GM21737 (cell line): ENCODE data around the gene TMEM186.
"Not testable (repeated sequence)": the region's sequence is repeated elsewhere in the genome, so short reads cannot be mapped to it uniquely, and the experiment has no call there.

Source experiments
- ATAC-seq: cut with Tn5 transposase; IDR thresholded peaks from one replicate; pipeline ENCODE4 v1.9.1; 2021; ENCODE audit warnings: mild to moderate bottlenecking, moderate library complexity; ENCODE audit not compliant: unreplicated experiment

Gene TMEM186

DNA sequence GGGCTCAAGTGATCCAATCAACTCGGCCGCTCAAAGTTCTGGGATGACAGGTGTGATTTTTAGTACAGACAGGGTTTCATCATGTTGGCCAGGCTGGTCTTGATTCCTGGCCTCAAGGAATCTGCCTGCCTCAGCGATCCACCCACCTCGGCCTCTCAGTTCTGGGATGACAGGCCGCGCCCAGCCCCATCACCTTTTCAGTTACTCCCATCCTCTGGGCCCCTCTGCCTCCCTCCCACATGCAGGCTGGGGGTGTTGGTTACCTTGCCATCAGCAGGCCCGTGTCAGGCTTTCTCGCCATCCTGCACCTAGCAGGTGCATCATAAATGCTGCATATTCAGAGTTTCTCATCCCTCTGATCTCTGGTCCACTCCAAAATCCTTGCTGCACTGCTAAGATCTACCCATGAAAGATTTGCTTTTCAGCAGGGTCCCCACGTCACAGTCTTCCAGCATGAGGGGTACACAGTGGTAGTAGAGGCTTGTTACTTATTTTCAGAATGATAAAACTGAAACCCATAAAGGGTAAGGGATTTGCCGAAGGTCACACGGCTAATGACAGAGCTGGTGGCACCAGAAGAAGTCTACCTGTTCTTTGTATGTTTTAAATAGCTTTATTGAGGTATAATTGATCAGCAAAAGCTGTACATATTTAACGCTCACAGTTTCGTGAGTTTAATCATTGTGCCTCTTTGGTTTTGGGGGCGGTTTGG is 16.8 kb upstream of the TMEM186 start:
- ATAC-seq: no peak

DNA sequence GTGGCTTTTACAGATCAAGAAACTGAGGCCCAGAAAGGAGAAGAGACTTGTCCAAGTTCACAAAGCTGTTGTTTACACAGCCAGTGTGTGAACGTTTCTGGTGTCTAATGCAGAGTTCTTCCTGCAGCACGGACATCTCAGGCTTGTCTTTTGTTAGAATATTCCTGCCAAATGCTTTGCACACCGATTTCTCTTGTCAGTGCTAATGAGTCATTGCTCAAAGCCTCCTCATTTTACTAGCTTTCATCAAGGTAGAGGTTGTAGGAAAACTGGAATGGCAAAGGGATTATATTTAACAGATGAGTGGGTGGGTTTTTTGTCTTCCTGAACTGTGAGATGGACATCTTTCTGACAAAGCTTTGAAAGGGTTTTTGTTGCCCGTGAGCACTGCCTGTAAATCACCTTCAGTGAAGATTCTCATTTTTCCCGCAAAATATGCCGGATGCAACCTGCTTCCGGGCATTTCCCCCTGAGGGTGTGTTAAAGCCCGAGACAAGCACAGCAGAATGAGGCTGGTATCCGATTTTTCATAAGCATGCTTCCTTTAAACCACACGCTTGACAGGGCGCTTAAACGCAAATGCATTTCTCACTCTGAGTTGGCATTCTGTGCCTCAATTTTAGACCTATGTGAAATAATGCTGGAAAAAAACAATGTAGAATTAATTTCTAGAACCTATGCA is 14.9 kb upstream of the TMEM186 start:
- no peak for ATAC-seq

DNA sequence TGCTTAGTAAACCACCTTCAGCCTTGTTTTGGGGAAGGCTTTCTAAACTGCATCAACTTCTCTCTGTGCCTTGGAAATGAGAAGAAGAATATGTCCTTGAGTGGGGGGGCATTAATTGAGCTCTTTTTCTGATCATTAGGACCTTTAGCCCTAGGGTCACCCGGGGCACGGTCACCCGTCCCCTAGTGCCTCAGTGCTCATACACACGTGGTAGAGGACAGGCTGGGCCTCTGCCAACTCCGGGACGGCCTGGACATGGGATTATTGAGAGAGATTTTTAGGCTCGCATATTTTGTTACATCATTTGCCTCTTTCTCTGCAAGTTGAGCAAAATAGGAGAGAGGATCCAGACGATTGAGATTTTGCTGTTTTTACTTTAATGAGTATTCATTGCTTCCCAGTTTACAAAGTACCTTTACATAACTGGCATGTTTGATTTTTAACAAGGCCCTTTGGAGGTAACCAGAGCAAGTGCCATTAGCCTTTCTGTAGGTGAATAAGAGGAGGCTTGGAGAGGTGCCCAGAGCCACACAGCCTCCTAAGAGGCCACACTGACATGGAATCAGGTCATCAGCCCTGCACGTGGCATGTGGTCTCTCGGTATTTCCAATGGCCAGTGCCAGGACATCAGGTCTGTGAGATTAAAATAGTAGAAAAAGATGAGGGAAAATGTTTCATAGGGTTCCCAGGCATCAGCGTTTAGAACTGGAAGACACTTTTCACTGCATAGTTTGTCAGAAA is 11.3 kb upstream of the TMEM186 start:
- no peak for ATAC-seq

DNA sequence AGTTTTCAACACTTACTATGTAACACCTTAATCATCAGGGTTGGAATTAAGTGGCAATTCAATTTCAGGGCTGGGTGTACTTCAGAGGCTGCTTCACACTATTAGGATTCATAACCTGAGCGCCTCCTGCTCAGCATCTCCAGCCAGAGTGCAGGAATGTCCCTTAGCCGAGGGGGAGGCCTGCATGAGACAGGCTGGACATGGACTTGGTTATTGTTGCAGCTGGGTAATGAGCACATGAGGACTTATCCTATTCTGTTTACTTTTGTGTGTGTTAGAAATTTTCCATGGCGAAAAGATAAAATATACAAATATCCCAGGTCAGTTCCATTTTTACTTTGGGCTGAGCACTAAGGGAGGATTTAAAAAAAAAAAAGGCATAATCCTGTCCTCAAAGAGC is 10.6 kb upstream of the TMEM186 start:
- ATAC-seq: no peak

DNA sequence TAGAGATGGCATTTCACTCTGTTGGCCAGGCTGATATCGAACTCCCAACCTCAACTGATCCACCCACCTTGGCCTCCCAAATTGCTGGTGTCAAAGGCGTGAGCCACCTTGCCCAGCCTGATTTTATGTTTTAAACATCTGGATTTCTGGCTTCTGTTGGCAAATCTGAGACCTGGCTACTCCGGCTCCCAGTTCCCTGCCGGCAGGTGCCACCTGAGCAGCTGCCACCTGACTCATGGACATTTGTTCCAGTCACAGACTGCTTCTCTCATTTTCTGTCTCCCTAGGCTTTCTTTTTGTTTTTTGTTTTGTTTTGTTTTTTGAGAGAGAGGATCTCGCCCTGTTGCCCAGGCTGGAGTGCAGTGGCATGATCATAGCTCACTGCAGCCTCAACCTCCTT is 9.8 kb upstream of the TMEM186 start:
- ATAC-seq: no peak

DNA sequence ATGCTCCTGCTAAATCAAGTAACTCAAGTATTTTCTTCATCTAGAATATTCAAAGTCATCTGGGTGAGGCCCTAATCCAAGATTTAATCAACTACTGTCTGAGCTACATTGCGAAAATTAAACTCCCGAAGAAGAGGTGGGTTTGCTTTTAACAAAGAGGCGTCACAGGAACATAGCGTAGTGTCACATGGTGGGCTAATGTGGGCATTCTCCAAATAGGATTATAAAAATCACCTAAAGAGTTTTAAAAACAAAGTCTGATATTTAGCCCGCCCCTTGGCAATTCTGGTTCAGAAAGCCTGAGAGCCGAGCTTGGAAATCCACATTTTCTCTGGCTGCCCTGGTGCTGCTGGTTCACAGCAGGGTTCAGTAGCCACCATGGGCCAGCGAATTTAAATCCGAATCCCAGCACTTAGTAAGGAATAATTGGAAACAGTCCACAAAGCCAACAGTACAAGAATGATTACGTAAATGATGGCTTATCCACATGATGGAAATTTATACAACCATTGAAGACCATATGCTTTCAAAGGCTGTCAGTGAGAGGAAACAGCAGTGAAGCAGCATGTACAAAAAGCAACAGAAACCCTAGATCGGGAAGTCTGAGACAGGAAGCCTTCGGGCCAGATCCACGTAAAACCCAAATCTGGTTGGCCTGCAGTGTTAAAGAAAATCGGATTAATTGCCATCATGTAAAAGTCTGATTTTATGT is 9.0 kb upstream of the TMEM186 start:
- no peak for ATAC-seq

DNA sequence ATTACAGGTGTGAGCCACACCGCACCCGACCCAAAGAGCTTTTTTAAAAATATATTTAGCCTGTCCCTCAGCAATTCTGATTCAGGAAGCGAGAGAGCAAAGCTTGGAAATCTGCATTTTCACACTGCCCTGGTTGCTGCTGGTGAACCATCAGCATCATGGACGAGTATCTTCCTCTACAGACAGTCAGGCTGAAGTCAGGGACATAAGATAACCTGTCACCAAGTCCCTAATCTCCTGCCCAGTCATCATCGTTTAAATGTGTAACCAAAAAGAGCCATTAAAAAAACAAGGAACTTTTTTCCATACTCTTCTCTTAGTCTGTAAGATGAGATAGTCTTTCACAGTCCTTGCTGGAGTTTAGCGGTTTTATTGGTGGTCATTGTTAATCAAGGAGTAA is 6.9 kb upstream of the TMEM186 start:
- no peak for ATAC-seq

DNA sequence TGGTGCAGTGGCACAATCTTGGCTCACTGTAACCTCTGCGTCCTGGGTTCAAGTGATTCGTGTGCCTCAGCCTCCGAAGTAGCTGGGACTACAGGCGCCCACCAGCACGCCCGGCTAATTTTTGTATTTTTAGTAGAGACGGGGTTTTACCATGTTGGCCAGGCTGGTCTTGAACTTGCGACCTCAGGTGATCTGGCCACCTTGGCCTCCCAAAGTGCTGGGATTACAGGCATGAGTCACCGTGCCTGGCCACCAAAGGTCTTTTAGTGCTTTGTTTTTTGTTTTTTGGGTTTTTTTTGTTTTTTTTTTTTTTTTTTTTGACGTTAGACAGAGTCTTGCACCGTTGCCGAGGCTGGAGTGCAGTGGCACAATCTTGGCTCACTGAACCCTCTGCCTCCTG is 6.3 kb upstream of the TMEM186 start:
- ATAC-seq: not testable (repeated sequence)

DNA sequence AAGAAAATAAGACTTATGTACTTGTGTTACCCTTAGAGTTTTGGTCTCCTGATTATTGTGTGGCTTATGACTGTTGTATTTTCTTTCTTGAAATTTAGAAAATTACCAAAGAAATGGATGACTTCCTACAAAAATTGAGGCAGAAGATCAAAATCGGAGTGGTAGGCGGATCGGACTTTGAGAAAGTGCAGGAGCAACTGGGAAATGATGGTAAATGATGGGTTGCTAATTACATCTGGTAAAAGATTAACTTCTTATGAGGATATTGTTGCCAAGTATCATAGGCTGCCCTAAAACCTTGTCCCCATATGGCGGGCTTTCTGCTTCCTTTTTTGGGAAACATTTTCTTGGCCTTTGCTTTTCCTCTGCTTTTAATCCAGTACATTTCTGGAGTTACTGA is 4.3 kb upstream of the TMEM186 start:
- ATAC-seq: no peak

DNA sequence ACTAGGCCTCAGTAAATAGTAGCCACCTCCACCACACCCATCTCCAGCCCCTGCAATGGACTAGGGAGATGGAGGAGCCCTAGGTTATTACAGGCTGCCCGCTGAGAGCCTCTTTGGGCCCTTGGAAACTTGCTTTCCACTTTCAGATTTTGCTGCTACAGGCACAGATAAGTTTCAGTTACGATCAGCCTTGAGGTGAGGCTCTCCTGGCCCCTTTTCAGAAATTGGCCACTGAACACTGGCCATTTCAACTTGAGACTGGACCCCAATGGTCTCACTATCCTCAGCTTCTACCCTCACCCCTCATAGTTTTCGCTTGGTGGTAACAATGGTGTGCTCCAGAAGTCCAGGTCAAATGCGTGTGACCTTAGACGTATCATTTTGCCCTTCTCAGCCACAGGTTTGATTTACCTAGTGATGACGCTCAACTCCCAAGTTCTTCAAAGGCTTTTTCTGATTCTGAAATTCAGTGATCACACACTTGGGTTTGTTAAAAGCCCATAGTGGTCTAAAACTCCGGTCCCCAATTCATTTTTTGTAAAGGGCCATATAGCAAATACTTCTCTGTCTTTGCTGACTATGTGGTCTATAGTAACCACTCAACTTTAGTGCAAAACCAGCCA is 1.2 kb upstream of the TMEM186 start:
- ATAC-seq: no peak

DNA sequence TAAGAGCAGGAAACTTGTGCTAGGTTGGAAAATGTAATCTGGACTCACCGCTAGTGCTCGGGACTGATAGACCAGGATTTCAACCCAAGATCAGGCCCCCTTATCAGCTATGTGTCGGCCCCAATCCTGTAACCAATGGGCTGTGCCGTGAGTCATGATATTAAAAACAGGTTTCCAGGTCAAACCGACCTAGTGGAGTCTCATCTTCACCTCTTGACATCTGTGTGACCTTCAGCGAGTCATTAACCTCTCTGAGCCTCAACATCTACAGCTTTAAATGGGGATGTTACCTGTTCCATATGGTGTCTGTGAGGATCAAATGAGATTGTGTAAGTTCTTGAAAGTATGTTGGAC is 712 bp upstream of the TMEM186 start:
- ATAC-seq: no peak

DNA sequence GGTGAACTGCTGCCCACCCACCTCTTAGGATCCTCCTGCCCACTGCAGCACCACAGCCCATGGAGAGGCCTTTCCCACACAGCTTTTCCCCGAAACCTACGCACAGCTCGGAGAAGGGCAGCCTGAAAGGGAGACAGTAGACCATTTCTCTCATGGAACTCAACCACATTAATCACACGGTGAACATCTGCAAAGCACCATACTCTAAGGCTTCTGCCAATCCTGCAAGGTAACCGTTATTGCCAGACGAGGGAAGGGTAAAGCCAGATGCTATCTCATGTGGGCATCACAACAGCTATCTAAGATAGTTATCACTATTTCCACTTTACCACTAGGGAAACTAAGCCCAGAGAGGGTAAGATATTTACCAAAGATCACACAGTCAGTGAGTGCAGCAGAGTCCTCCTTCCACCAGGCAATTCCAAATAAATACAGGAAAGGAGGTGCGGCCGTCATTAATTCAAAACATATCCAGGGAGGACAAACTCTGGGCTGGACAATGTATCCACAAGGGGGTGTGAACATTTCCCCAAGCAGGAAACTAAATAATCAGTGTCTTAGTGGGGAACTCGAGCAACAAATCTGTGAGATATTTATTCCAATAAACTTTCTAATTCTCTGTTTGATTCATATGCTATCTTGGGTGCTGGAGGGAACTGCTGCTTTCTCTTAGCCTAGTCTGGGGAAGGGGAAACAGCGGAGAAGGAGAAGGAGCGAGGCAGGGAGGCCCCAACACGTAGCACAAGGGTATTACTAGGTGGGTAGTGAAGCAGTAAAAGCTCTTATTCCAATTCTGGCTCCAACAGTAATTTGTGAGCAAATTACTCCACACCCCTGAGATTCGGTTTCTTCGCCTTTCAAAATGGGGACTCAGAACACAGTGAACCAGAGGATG is 723 bp downstream of the TMEM186 start:
- ATAC-seq: no peak

DNA sequence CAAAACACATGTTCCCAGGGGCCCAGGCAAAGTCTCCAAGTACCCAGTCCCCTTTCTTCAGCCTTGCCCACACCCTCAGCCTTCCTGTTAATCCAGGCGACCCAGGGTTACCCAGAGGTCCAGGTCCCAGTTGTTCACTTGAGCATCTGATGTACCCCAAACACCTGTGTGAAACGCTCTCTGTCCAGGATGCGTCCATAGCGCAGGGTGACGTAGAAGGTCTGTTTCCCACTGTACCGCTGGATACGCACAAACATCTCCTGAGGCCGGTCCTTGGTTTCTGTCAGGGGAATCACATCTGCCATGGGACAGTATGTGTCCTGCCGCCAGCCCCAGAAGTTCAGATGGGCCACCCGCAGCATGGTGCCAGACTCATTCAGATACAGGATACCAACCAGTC is 1.6 kb downstream of the TMEM186 start:
- ATAC-seq: no peak

DNA sequence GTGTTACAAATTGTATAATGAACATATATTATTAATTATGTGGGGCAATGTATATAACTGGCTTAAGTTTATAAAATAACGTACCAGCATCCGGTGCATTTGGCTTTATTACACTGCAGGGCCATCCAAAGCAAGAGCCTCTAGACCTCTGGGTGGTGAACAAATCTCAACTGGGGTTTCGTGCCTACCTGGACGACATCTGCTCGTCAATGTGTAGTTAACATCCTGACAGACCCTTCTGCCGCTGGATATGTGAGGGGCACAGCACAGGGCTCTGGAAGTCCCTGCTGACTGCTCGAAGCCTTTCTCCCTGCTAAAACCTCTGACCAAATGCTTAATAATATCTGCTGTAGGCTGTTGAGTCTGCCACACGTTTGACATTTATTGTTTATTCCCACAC is 2.3 kb downstream of the TMEM186 start:
- no peak for ATAC-seq

DNA sequence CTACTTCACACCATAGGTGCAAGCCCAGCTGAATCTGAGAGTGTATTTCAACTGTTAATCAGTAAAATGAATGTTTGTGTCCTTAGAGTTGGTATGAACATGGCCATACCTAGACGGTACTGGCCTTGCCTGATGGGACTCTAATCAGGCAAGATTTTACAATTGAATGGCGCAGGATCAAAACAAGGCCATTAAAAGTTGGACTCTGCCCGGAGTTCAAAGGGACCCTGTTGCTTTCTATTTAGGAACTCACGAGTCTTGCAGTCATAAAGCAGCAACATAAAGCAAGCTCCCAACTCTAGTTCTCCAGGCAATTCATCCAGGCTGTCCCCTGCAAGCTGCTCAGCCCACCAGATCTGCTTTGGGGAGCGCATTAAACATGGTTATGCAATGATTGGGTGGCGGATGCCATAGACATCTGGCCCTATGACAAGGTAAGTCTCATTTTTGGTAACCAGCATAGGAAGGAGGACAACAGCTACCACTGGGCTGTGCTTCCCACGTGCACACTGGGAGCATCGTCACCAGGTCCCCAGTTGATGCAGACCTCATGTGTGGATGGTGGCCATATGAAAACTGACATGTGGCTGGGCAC is 8.8 kb downstream of the TMEM186 start:
- no peak for ATAC-seq

DNA sequence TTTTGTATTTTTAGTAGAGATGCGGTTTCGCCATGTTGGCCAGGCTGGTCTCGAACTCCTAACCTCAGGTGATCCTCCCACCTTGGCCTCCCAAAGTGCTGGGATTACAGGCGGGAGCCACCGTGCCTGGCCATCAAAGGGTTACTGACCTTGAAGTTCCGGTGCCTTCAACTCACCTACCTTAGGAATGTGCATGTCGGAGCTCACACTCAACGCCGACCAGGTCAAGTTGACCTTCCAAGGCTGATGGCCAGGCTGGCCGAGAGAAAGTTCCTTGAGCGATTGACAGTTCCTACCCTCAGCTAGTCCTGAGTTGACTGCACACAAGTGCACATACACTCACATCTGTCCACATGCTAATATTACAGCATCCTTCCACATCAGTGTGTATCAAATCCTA is 11.1 kb downstream of the TMEM186 start:
- not testable (repeated sequence) for ATAC-seq

DNA sequence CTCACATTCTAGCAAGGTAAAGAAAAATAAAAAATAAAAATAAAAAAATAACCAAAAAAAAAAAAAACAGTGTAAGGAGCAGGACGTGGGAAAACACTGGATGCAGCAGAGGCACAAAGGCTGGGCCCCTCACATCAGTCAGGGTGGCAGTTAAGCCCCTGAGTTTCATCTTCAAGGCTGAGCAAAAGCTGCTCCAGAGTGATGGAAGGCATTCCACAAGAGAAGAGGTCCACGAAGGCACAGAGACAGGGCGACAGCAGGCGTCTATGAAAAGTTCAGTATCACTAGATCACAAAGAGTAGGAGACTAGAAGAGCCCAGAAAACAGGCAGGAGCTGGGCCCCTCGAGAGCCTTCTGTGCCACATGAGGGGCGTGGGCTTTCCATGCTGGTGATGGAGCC is 12.0 kb downstream of the TMEM186 start:
- no peak for ATAC-seq

DNA sequence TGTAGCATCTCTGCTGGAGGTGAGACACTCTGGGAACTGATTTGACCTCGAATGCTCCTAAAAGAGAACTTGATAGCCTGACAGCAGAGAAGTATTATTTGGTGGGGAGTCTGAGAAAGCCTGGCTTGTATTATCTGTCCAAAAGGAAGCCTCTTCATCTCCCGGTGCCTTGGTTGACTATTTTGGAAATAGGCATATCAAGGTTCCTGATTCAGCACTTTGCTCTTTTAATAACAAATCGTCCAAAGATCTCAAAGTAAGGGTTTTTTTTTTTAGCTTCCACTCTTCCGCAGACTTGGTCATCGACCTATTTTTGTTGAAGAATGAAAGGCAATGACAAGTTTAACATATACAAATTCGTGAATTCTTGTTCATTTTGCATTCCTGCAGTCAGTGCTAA is 14.8 kb downstream of the TMEM186 start:
- no peak for ATAC-seq

DNA sequence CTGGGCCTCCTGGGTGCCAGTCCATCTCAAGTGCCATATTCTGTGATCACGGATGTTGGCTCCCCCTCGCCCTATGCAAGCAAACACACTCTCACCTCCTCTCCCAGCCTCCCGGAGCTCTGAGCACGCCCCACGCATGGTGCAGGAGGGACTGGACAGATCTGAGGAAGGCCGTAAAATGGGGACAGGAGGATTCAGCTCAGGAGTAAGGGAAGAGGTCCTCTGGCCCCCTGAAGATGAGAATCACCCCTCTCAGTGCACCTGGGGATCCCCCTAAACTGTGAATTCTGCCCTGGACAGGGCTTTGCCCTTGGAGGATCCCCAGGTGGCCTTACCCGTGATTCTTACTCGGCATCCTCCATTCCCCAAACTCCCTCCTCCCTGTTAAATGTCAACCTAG is 15.6 kb downstream of the TMEM186 start:
- ATAC-seq: no peak

DNA sequence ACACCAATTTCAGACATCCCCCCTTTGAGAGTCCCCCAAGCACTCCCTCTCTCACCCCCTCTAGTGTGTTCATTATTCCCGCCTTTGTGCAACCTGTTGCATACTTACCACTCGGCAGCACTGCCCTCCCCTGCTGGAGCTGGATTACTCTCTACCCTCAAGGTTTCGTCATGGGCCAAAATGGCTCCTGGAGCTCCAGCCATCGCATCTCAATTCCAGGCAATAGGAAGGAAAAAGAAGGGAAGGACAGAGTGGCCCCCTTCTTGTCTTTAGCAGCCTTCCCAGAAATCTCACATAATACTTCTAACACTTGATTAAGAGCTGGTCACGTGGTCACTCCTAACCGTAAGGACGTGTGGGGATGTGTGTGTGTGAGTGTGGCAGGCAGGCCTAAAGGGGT is 20.2 kb downstream of the TMEM186 start:
- no peak for ATAC-seq
